ENCODE results near the gene TBC1D12.
"Not testable (repeated sequence)": the region's sequence is repeated elsewhere in the genome, so short reads cannot be mapped to it uniquely, and the experiment has no call there.

TBC1D12 gene

DNA sequence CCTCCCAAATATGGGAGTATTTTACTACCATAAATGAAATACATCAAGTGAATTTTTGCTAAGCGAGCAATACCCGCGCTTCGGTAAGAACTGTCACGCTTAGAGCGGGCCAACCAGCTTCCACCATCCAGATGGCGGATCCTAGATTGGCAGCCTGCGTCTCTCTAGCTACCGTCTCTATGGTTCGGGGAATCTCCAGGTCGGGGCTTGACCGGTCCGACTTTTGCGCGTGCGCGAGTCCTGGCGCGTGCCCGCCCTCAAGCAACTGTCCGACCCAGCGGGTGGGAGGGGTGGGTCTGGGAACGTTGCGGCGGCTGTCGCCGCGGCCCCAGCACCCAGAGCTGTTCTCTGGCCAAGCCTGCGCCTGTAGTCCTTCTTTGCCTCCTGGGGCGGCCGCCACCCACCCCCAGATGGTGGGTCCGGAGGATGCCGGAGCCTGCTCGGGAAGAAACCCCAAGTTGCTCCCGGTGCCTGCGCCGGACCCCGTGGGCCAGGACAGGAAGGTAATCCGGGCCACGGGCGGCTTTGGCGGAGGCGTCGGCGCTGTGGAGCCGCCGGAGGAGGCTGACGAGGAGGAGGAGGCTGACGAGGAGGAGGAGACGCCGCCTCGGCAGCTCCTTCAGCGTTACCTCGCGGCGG is at the start of gene TBC1D12:
TBC1D12 (plus strand) TSS at position 338 of the 639 bp plus-strand sequence; CDS start at position 411, 73 bp downstream.
- peak; percentile 93 for DNase-seq (ENCODE audit: low spot score)

DNA sequence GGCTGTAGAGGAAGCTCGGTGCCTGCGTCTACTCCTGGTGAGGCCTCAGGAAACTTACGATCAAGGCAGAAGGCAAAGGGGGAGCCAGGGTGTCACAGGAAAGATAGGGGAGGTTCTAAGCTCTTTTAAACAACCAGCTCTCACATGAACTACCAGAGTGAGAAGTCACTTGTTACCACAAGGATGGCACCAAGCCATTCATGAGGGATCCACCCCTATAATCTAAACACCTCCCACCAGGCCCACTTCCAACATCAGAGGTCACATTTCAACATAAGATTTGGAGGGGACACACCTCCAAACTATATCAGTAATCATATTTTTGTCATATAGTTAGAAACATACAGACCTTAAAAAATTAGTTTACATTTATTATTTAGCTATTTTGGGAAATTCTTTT is 49.0 kb upstream of the TBC1D12 start:
- no peak for DNase-seq (ENCODE audit: low spot score)

DNA sequence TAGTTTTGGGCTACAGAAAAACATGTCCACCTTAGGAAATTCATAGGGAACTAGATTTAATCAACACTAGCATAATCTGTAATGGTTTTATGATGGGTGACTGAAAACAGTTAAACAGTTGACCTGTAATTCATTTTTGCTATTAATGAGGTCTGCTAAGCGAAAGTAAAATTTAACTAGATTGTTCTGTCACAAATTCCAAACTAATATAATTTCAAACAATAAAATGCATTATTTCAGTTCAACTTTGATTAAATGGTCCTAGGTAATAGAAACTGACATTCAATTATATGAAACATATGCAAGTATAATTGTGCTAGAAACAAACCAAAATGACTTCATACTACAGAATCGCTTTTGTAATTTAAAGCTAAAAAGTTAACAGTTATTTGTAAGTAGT is 46.5 kb upstream of the TBC1D12 start:
- DNase-seq (ENCODE audit: low spot score): no peak

DNA sequence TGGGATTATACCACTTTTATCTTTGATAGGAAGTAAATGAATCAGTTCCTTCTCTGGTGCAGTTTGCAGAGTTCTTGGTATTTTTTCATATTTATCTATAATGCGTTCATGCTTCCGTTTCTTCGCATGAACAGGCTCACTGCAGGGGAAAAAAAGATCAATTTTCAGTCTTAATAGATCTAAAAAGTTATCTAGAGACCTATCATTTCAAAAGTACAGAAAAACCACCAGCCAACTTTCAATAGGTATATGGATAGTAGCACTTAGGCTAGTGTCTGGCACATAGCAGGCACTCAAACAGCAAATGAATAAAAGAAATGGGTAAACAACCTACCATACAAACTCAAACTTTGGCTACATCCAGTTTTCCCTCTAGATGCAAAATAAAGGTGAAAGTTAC is 45.1 kb upstream of the TBC1D12 start:
- no peak for DNase-seq (ENCODE audit: low spot score)

DNA sequence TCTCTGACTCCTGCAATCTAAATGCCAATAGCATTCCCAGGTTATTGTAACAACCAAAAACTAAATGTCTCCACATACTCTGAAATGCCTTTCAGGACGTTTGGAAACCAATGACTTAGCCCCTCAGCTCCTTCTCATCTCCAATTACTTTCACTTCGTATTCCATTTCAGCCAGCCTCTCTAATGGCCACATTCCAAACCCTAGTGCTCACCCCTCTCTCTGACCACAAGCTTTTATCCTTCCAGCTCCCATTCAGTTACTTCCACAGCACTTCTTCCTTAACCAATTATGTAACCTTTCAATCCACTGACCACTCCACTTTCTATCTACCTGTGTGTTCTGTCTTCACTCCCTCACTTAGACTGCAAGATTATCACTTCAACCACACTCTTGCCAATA is 43.9 kb upstream of the TBC1D12 start:
- no peak for DNase-seq (ENCODE audit: low spot score)

DNA sequence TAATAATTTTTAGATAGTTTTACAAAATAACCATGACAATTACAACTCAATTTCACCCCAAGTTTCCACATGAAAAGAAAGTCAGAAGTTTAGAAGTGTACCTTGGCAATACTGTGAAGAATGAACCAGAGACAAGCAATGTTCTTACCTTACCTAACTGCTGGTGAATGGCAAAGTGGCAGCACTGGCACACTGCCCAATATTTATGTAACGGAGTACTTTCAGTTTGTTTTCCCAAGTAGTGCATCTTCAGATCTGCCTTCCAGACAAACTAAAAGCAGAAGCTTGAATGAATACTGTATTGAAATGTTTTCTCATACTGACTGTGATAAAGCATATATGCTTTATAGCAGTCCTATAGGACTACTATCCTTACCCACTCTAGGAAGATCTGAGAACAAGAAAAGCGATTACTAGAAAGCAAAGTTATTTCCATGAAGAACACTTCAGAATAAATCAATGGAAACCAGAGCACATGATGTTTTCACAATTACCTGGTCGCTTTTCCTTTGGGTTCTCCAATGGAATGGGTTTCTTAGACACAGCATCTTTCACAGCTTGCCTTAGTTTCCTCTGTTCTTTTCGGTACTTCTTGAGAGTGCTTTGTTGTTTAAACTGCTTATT is 41.1 kb upstream of the TBC1D12 start:
- no peak for DNase-seq (ENCODE audit: low spot score)

DNA sequence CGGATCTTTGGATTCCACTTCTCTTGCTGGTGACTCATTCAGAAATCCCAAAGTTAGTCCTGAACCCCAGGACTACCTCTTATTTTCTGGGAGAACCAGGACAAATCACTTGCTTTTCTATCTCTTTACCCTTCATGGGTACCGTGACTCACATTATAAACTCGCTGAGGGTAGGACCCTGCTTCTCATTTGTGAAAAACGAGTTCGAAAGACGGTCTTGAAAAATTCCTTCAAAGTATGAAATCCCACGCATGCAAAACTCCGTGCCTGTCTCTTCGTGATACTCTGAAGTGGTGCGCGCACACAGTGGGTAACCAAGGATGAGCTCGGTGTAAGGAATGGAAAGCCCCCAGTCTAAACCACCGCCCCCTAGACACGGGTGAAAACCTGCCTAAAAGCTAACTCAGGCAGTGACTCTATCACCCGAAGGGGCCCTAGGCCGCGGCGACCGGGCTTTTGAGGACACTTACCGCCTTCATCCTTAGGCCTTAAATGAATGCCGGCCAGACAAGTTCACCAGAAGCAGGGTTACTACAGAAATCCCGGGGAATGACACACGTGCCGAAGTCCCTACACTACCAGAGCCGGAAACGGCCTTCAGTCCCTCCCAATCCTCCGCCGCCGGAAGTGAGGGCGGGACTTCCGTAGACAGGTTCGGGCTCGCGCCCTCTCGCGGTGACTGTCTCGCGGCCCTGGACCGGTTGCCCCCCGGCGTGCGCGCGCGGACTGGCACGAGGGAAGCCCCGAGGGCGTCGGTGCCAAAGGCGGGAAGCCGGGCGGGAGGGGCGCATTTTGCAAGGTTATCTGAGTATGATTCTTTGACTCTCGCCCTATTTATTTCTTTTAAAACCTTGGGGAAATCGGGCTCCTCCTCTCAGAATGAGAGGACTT is 39.7 kb upstream of the TBC1D12 start, which contains the start of gene NOC3L:
NOC3L (minus strand) TSS at position 580 of the 891 bp plus-strand sequence; CDS start at position 479, 101 bp downstream.
- peak; percentile 90 for DNase-seq (ENCODE audit: low spot score)

DNA sequence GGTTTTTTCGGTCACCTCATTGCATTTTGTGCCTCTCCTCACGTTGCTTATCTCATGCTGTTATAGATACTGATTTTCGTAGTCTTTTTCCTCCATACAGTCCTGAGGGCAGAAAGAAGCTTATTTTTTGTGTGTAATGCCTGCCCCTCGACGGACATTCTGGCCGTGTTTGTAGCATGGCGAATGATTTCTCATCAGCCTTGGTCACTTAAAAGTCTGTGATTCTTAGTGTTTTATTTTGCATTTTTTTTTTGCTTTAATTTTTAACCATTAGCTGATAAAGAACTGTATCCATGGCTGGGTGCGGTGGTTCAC is 39.1 kb upstream of the TBC1D12 start:
- DNase-seq (ENCODE audit: low spot score): no peak

DNA sequence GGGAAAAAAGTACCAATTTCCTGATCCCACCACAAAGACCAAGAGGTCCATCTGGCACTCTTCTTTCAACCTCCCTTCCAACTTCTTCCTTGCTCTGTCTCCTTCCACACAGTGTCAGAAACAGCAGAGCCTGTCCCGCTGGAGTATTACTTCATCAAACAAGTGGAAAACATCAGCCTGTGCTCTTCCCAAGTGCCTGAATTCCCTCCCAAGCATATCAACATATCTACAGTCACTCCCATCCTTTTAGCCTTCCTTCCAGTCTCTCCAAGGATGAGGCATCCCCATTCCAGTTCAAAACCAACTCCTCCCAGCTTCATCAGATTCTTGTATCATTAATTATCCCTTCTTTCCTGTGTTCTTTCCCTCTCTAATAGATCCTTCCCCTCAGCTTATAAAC is 37.9 kb upstream of the TBC1D12 start:
- DNase-seq (ENCODE audit: low spot score): no peak

DNA sequence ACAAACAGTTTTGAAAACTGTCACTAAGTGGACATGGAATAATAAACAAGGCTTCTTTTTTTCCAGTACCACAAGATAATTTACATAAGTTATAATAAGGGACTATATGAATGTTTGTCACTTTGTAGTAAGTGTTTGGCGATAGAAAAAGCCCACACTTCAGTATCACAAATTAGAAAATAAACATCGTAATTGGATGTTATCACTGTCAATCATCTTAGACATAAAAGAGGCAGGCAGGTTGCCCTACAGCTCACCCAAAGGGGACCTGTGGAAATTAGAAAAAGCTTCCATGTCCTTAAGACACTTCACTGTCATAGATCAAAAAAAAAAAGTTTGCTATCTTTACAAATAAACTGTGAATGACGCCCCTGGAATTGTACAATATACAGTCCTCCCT is 36.0 kb upstream of the TBC1D12 start:
- DNase-seq (ENCODE audit: low spot score): no peak

DNA sequence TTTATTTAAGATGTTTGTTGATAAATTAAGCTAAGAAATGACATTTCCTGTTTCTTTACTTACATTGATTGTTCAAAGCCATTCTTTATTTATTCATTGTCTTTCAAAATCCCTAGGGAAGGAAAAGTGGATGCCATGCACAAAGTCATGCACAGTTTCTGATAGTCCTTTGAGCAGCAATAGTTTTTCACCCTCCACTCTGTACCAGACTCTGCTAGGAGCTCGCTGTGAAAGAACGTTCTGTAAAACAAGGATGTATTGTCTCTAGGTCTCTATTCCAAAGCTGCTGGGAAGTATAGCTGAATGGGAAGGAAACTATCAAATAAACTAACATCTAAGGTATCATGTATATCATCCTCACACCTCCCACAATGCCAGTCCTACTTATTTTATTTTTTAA is 31.8 kb upstream of the TBC1D12 start:
- no peak for DNase-seq (ENCODE audit: low spot score)

DNA sequence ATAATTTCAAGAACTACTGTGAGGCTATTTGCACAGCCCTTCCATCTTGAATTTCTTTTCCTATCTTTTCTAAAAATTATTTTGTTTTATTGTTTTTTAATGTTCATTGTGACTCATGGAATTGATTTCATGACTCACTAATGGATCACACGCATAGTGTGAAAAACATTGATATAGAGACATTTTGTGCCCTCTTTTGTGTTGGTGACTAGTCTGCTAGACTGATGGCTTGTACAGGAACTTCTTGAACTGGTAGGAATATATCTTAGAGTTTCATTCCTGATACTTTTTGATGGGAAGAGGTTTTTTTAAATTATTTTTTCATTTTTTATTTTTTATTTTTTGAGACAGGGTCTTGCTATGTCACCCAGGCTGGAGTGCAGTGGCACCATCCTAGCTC is 27.0 kb upstream of the TBC1D12 start:
- no peak for DNase-seq (ENCODE audit: low spot score)

DNA sequence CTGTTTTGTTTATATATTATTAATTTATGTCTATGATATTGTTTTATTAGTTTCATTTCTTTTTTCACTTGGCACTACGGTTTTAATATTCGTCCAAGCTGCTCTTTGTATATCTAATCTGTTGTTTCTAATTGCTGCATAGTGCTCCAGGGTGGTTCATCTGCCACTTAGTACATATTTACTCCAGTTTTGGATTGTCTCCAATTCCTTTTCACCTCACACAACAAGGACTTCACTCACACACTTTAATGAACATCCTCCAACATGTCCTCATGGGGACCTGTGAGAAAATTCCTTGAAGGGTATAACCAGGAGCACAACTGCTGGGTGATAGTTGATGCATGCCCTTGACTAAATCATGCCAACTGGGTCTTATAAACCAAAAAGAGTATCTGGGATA is 25.5 kb upstream of the TBC1D12 start:
- no peak for DNase-seq (ENCODE audit: low spot score)

DNA sequence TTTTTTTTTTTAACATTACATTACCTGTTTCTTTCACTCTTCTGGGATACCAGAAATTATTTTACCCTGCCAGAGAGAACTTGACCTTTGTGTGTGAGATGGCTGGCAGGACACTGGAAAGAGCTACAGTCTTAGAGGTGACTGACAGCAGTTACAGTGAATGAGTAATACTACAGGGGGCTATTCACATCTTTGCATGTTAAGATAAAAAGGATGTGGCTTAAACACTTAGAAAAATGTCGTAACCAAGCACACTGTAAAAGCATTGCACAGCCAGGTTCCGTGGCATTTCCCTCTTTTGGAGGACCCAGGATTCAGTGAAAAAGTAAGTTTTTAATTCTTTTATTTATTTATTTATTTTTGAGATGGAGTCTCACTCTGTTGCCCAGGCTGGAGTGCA is 18.8 kb upstream of the TBC1D12 start:
- no peak for DNase-seq (ENCODE audit: low spot score)

DNA sequence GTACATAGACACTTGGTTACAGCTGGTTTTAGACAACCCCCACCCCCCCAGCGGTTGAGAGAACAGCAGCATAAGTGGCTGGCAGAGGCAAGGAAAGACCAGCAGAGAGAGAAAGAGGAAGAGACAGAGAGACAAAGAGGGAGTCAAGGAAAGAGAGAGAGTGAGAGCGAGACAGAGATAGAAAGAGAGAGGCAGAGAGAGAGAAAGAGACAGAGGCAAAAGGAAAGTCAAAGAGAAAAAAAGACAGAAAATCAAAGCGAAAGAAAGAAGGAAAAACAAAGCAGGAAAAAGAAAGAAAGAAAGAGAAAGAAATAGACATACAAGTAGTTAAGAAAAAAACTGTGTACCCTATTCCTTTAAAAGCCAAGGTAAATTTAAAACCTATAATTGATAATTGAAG is 16.6 kb upstream of the TBC1D12 start:
- not testable (repeated sequence) for DNase-seq (ENCODE audit: low spot score)

DNA sequence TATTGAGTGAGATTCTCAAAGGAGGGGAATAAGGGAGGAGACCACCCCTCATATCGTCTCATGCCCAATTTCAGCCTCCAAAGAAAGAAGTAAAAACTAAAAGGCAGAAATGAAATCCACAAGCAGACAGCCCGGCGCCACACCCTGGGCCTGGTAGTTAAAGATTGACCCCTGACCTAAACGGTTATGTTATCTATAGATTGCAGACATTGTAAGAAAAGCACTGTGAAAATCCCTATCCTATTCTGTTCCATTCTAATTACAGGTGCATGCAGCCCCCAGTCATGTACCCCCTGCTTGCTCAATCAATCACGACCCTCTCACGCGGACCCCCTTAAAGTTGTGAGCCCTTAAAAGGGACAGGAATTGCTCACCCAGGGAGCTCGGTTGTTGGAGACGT is 10.2 kb upstream of the TBC1D12 start:
- DNase-seq (ENCODE audit: low spot score): not testable (repeated sequence)

DNA sequence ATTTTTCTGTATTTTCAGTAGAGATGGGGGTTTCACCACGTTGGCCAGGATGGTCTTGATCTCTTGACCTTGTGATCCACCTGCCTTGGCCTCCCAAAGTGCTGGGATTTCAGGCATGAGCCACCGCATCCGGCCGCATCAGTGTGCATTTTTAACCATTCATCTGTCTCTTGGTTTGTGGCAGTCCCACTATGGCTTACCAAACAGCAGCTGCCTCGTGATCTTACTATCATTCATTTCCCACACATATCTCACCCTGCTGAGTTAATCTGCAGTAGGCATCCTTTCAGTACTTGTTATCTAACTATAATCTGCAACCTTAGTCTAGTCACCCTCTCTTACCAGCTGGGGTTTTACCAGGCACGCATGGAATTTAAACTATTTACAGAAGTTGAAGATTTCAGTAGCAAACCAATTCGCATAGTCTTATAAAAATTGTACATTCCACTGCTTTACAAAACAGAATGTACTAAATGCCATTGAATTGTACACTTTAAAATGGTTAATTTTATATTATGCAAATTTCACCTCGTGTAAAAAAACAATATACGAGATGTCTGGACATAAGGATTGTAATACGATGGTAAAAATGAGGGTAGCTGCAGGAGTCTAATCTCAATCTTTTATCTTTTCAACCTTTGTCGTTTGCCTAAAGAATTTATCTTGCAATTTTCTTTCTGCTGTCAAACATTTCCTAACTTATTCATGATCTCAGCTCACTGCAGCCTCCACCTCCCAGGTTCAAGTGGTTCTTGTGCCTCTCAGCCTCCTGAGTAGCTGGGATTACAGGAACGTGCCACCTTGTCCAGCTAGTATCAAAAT is 4.6 kb upstream of the TBC1D12 start:
- no peak for DNase-seq (ENCODE audit: low spot score)

DNA sequence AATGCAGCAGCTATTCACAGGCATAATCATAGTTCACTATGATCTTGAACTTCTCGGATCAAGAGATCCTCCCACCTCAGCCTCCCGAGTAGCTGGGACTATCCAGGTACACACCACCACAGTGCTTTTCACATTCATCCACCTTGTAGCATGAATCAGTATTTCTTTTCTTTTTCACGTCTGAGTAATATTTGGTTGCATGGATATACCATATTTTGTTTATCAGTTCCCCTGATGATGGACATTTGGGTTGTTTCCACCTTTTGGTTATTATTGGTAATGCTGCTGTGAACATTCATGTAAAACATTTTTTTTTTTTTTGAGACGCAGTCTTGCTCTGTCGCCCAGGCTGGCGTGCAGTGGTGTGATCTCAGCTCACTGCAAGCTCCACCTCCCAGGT is 3.6 kb upstream of the TBC1D12 start:
- DNase-seq (ENCODE audit: low spot score): no peak

DNA sequence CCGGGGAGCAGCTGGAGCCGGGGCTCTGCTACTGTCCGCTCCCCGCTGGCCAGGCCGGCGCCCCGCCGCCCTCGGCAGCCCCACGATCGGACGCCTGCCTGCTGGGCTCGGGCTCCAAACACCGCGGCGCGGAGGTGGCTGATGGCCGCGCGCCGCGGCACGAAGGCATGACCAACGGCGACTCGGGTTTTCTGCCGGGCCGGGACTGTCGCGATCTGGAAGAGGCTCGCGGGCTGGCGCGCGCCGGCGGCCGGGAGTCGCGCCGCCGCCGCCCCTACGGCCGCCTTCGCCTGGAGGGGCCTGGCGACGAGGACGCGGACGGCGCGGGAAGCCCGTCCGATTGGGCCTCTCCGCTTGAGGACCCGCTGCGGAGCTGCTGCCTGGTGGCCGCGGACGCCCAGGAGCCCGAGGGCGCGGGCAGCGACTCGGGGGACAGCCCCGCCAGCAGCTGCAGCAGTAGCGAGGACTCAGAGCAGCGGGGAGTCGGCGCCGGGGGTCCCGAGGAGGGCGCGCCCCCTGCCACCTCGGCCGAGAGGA is 570 bp downstream of the TBC1D12 start:
- DNase-seq (ENCODE audit: low spot score): peak; percentile 36

DNA sequence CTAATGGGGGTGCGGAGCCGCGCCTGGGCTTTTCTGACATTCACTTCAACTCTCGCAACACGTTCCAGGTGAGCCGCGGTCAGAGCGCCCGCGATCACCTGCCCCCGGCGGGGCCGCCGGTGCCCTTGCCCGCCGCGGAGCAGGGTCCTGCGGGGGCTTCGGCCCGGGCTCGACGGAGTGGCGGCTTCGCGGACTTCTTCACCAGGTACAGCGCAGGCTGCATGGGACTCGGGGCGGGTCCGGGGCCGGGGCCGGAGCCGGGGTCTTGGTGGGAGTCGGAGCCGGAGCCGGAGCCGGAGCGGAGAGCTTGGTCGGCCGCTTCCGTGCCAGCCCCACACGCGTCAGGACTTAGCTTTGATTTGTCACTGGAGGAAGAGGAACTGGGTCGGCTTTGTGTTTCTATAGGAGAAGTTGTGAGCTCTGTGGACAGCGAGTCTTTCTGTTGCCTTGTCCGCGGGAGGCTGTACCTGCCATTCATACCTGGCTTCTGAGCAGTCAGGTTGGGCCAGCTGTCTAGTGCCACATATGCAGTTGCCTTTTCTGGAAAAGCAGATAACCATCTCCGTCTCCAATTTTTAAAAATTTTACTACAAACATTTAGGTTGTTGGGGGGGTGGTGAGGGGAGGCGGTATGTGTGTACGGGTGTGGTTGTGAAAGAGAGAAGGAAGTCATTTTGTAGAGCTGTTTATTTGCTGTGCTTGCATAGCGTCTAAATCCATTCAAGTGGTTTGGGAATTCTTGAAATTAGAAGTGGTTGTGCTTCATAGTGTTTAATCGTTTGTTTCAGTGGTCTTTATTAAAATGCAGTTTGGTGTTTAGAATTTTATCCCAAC is 1.3 kb downstream of the TBC1D12 start:
- DNase-seq (ENCODE audit: low spot score): peak; percentile 73

DNA sequence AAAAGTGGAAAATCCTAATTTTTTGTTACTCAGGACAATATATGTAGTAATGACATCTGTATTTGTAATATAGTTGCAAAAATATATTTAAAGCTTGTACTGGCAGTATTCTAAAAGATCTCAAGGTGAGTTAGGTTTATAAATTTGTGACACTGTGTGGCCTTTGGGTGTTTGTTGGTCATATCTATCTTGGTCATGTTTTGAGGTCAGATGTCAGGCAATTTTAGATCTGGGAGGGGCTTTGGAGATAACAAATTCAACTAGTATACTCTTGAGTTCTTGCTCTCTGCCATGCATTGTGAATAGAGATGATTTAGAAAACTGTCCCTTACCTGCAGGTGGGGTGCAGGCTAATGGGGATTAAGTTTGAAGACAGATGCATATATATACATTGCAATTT is 3.1 kb downstream of the TBC1D12 start:
- no peak for DNase-seq (ENCODE audit: low spot score)
